IPS-NIHi11 (cell line): ENCODE data around the gene GPR78.
A peak's percentile ranks its signal among the peaks of the same experiment; 100 is the strongest.

ENCODE experiments used
- DNase-seq: peaks from one replicate; pipeline ENCODE4 v3.0.0; 2012; ENCODE audit warnings: mixed read lengths, low spot score

GPR78 gene

GRCh38 chr4:8547108-8547911 lies 32.9 kb upstream of the GPR78 start:
- peak; percentile 84 for DNase-seq

GRCh38 chr4:8547912-8548730 lies 32.1 kb upstream of the GPR78 start:
- DNase-seq: peak; percentile 8

GRCh38 chr4:8548731-8549351 lies 31.4 kb upstream of the GPR78 start:
- DNase-seq: no peak

GRCh38 chr4:8549352-8549931 lies 30.8 kb upstream of the GPR78 start:
- DNase-seq: no peak

GRCh38 chr4:8550691-8551090 lies 29.5 kb upstream of the GPR78 start:
- no peak for DNase-seq

- DNase-seq: no peak
Observed at GRCh38 chr4:8552024-8552423, 28.2 kb upstream of the GPR78 start.

GRCh38 chr4:8552581-8553205 lies 27.5 kb upstream of the GPR78 start:
- no peak for DNase-seq

- no peak for DNase-seq
Observed at GRCh38 chr4:8553216-8553615, 27.0 kb upstream of the GPR78 start.

GRCh38 chr4:8553991-8554405 lies 26.2 kb upstream of the GPR78 start:
- DNase-seq: no peak

- DNase-seq: no peak
Observed at GRCh38 chr4:8554555-8555100, 25.6 kb upstream of the GPR78 start.

GRCh38 chr4:8555716-8556115 lies 24.5 kb upstream of the GPR78 start:
- DNase-seq: no peak

- DNase-seq: no peak
Observed at GRCh38 chr4:8556341-8557150, 23.6 kb upstream of the GPR78 start.

- no peak for DNase-seq
Observed at GRCh38 chr4:8557151-8558076, 22.8 kb upstream of the GPR78 start.

- DNase-seq: no peak
Observed at GRCh38 chr4:8558080-8558960, 21.9 kb upstream of the GPR78 start.

GRCh38 chr4:8559011-8559410 lies 21.2 kb upstream of the GPR78 start:
- no peak for DNase-seq

- DNase-seq: no peak
Observed at GRCh38 chr4:8559524-8560264, 20.5 kb upstream of the GPR78 start.

GRCh38 chr4:8560265-8561047 lies 19.7 kb upstream of the GPR78 start:
- no peak for DNase-seq
